Fibroblast of lung (primary cell): ENCODE results near the gene FREM2. TPM values are rescaled to one million over a fixed set of nuclear protein-coding genes. Genes with fewer than 3 reads are reported as not detected.

ENCODE experiments used
- DNase-seq, 2 donors: peaks; one replicate each; pipeline versions ENCODE4 v3.0.0 to v3.0.0-alpha.2; 2010; ENCODE audit warnings: low read depth in 2 of 2
- H2AFZ ChIP-seq: 2 replicates; pipeline ENCODE4 v1.5.1; 2012; ENCODE audit warnings: low read length, control low read depth, inconsistent platforms
- H3K27ac ChIP-seq: 2 replicates; pipeline ENCODE4 v1.5.1; 2011; ENCODE audit warnings: low read length, control low read depth; ENCODE audit not compliant: insufficient read depth
- H3K27me3 ChIP-seq: 2 replicates; pipeline ENCODE4 v1.5.1; 2011; ENCODE audit warnings: mild to moderate bottlenecking, low read length; ENCODE audit not compliant: control insufficient read depth, insufficient read depth
- H3K36me3 ChIP-seq: 2 replicates; pipeline ENCODE4 v1.5.1; 2011; ENCODE audit warnings: low read length; ENCODE audit not compliant: control insufficient read depth, insufficient read depth
- H3K4me1 ChIP-seq: 2 replicates; pipeline ENCODE4 v1.5.1; 2011; ENCODE audit warnings: low read length; ENCODE audit not compliant: control insufficient read depth, insufficient read depth; ENCODE audit errors: extremely low read depth
- H3K4me2 ChIP-seq: 2 replicates; pipeline ENCODE4 v1.5.1; 2011; ENCODE audit warnings: low read length, control low read depth; ENCODE audit not compliant: insufficient read depth; ENCODE audit errors: extremely low read depth
- H3K4me3 ChIP-seq, 4 experiments: fragments of 200-600 bp in 1 of 4; sonication (generic) in 1 of 4; replicated peaks in 1 of 4; 2 replicates each; pipeline ENCODE4 v1.5.1; 2011 to 2016; ENCODE audit warnings: low read length in 4 of 4, low read depth in 3 of 4, mild to moderate bottlenecking in 3 of 4, control low read depth in 2 of 4, inconsistent platforms in 1 of 4, mixed read lengths in 1 of 4; ENCODE audit not compliant: insufficient read depth in 1 of 4; ENCODE audit errors: control extremely low read depth in 1 of 4
- H3K79me2 ChIP-seq: 2 replicates; pipeline ENCODE4 v1.5.1; 2012; ENCODE audit warnings: mild to moderate bottlenecking, low read length, inconsistent platforms; ENCODE audit not compliant: control insufficient read depth, insufficient read depth
- H3K9ac ChIP-seq: 2 replicates; pipeline ENCODE4 v1.5.1; 2011; ENCODE audit warnings: mild to moderate bottlenecking, low read length, control low read depth; ENCODE audit not compliant: insufficient read depth
- H3K9me3 ChIP-seq: 2 replicates; pipeline ENCODE4 v1.5.1; 2012; ENCODE audit warnings: low read depth, low read length; ENCODE audit not compliant: control insufficient read depth, insufficient read depth
- H4K20me1 ChIP-seq: 2 replicates; pipeline ENCODE4 v1.5.1; 2011; ENCODE audit warnings: low read length; ENCODE audit not compliant: control insufficient read depth, insufficient read depth; ENCODE audit errors: extremely low read depth
- EZH2 ChIP-seq: IDR thresholded peaks from 2 replicates; pipeline ENCODE4 v1.5.1; 2012; ENCODE audit warnings: low read length, control low read depth, mild to moderate bottlenecking; ENCODE audit errors: missing control alignments
- polyA plus RNA-seq, 2 donors: library from polyadenylated mRNA; depleted of rRNA in 1 of 2; stranded (reverse) in 1 of 2; unstranded in 1 of 2; fragments of >200 nt; gene quantifications; 2 replicates each; pipeline ENCODE4 v1.2.1, GENCODE V29; 2011 to 2012; ENCODE audit warnings: missing spikeins in 1 of 2
- total RNA-seq: library from RNA; depleted of rRNA; stranded (reverse); fragments of >200 nt; gene quantifications from 2 replicates; pipeline ENCODE4 v1.2.1, GENCODE V29; 2014
- TF ChIP-seq, protein P1 (sequence below), 2 donors: IDR thresholded peaks in 1 of 2; conservative IDR thresholded peaks in 1 of 2; 1 replicate in 1 of 2; 2 replicates in 1 of 2; pipeline ENCODE4 v1.5.1; 2011 to 2012; ENCODE audit warnings: low read length in 2 of 2, control low read depth in 1 of 2, inconsistent platforms in 1 of 2, low read depth in 1 of 2, mild to moderate bottlenecking in 1 of 2

FREM2 gene
- total and polyA plus RNA-seq, 2 donors (not counting 1 experiment from before 2014, with no cell fraction given): under 0.01 TPM

DNA sequence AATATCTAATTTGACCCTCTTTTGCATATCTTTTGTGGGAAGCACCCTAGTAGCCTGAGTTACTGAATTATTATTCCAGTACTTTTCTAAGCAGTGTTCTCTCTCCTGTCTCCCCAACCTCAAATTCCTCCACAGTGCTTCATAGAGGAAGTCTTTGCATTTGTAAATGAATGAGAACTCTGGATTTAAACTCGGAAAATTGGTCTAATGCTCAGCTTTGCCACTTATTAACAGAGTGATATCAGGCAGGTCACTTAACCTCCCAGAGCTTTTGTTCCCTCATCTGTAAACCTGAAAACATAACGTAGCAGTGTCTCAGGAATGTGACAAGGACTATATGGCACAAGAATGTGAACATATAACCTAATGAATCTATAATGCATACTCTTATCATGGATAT lies 26.2 kb downstream of the FREM2 start:
- H3K36me3 ChIP-seq: no peaks in the 10 kb centered on the region
- no peaks in the 10 kb centered on the region for H3K9me3 ChIP-seq
- no peak overlapping the region for H3K9ac ChIP-seq
- TF ChIP-seq, protein P1, sequence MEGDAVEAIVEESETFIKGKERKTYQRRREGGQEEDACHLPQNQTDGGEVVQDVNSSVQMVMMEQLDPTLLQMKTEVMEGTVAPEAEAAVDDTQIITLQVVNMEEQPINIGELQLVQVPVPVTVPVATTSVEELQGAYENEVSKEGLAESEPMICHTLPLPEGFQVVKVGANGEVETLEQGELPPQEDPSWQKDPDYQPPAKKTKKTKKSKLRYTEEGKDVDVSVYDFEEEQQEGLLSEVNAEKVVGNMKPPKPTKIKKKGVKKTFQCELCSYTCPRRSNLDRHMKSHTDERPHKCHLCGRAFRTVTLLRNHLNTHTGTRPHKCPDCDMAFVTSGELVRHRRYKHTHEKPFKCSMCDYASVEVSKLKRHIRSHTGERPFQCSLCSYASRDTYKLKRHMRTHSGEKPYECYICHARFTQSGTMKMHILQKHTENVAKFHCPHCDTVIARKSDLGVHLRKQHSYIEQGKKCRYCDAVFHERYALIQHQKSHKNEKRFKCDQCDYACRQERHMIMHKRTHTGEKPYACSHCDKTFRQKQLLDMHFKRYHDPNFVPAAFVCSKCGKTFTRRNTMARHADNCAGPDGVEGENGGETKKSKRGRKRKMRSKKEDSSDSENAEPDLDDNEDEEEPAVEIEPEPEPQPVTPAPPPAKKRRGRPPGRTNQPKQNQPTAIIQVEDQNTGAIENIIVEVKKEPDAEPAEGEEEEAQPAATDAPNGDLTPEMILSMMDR (conservative IDR thresholded peaks at IDR 0.05 in 1 of 2, IDR thresholded peaks at IDR 0.05 in 1 of 2; ENCODE audit: low read depth in 1 of 2, low read length in 2 of 2): no peak
- TF ChIP-seq EZH2: no peak
- H4K20me1 ChIP-seq: no peaks in the 10 kb centered on the region
- no peak overlapping the region for H3K27ac ChIP-seq
- no peaks in the 10 kb centered on the region for H3K79me2 ChIP-seq
- H3K27me3 ChIP-seq: no peaks in the 10 kb centered on the region
- no peak overlapping the region for H2AFZ ChIP-seq
- no peak overlapping the region for H3K4me3 ChIP-seq
- H3K4me2 ChIP-seq: no peak overlapping the region
- H3K4me1 ChIP-seq: no peaks in the 10 kb centered on the region
- DNase-seq: no peak

DNA sequence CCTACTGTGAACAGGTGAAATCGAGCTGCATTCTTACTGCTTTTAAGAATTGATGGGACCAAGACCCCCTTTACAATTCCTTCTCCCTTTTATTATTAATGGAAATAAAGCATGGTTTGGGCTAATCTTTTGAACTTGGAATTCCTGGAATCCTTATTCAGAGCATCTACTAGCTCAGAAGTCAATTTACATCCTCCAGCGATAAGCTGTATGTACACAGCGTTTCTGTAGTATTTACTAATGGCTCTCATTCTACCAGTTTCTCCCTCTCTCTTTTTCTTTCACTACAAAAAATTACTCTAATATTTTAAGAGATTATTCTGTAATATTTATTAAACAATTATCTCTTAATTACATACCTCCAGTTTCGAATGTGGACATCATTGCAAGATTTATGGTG lies 31.5 kb downstream of the FREM2 start:
- no peak overlapping the region for H3K4me2 ChIP-seq
- no peaks in the 10 kb centered on the region for H3K4me1 ChIP-seq
- no peaks in the 10 kb centered on the region for H3K79me2 ChIP-seq
- H2AFZ ChIP-seq: no peak overlapping the region
- H4K20me1 ChIP-seq: no peaks in the 10 kb centered on the region
- TF ChIP-seq EZH2: no peak
- TF ChIP-seq, protein P1 (conservative IDR thresholded peaks at IDR 0.05 in 1 of 2, IDR thresholded peaks at IDR 0.05 in 1 of 2; ENCODE audit: low read depth in 1 of 2, low read length in 2 of 2): no peak
- no peaks in the 10 kb centered on the region for H3K9me3 ChIP-seq
- no peaks in the 10 kb centered on the region for H3K36me3 ChIP-seq
- H3K9ac ChIP-seq: no peak overlapping the region
- no peak overlapping the region for H3K27ac ChIP-seq
- H3K4me3 ChIP-seq: no peak overlapping the region
- H3K27me3 ChIP-seq: no peaks in the 10 kb centered on the region
- no peak for DNase-seq

DNA sequence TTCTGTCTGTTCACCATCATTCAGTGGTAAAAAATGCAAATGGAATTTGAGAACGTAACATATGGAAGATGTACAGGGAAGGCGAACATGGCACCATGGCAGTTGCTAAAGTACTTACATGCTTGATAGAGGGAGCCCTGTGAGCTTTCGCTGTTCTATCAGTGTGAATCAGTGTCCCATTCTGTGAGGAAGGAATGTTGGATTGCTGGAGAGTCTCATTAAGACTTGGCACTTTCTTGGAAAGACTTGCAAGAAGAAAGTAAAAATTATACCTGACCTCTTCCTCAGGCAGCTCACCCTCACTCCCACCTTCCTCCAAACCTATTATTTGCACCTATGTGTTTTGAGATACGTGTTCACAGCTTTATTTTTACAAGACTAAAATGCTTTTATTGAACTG lies 43.5 kb downstream of the FREM2 start:
- Histone ChIP-seq H3K4me3 (no peak overlapping the region), H2AFZ (no peak overlapping the region), H4K20me1 (no peaks in the 10 kb centered on the region), H3K79me2 (no peaks in the 10 kb centered on the region), H3K4me1 (no peaks in the 10 kb centered on the region), H3K9me3 (no peaks in the 10 kb centered on the region), H3K27ac (no peak overlapping the region), H3K36me3 (no peaks in the 10 kb centered on the region), H3K27me3 (no peaks in the 10 kb centered on the region), H3K9ac (no peak overlapping the region), H3K4me2 (no peak overlapping the region)
- TF ChIP-seq EZH2: no peak
- TF ChIP-seq, protein P1 (conservative IDR thresholded peaks at IDR 0.05 in 1 of 2, IDR thresholded peaks at IDR 0.05 in 1 of 2; ENCODE audit: low read depth in 1 of 2, low read length in 2 of 2): no peak
- no peak for DNase-seq
